H9 (cell line): ENCODE results near the gene LMX1A. TPM values are rescaled to one million over a fixed set of nuclear protein-coding genes. Genes with fewer than 3 reads are reported as not detected.

Experiments
- DNase-seq: peaks from one replicate; pipeline ENCODE4 v3.0.0-alpha.2; 2017
- H2AFZ ChIP-seq: one replicate; pipeline ENCODE4 v1.6.1; 2013; ENCODE audit warnings: mild to moderate bottlenecking, low read length, control low read depth, moderate library complexity
- H2AK5ac ChIP-seq: 2 replicates; pipeline ENCODE4 v1.6.1; 2013; ENCODE audit warnings: low read length, control low read depth, mixed read lengths; ENCODE audit not compliant: insufficient read length
- H2BK120ac ChIP-seq: one replicate; pipeline ENCODE4 v1.6.1; 2013; ENCODE audit warnings: low read depth, mild to moderate bottlenecking, low read length, control low read depth, inconsistent platforms; ENCODE audit not compliant: poor library complexity, severe bottlenecking
- H2BK12ac ChIP-seq: 2 replicates; pipeline ENCODE4 v1.6.1; 2013; ENCODE audit warnings: low read length, control low read depth, mixed read lengths, low read depth; ENCODE audit not compliant: insufficient read length
- H2BK15ac ChIP-seq: 2 replicates; pipeline ENCODE4 v1.6.1; 2013; ENCODE audit warnings: low read depth, low read length, control low read depth
- H2BK20ac ChIP-seq: one replicate; pipeline ENCODE4 v1.6.1; 2013; ENCODE audit warnings: low read depth, mild to moderate bottlenecking, low read length, control low read depth, inconsistent platforms; ENCODE audit not compliant: poor library complexity, severe bottlenecking
- H2BK5ac ChIP-seq: 2 replicates; pipeline ENCODE4 v1.6.1; 2013; ENCODE audit warnings: low read length, control low read depth, mixed read lengths; ENCODE audit not compliant: insufficient read length
- H3K14ac ChIP-seq: 2 replicates; pipeline ENCODE4 v1.6.1; 2013; ENCODE audit warnings: low read length, control low read depth; ENCODE audit not compliant: insufficient read depth
- H3K18ac ChIP-seq: 2 replicates; pipeline ENCODE4 v1.6.1; 2013; ENCODE audit warnings: low read depth, mild to moderate bottlenecking, mixed read lengths, low read length, control low read depth; ENCODE audit not compliant: insufficient read length
- H3K23ac ChIP-seq: 2 replicates; pipeline ENCODE4 v1.6.1; 2013; ENCODE audit warnings: low read length, control low read depth, mixed read lengths, low read depth; ENCODE audit not compliant: insufficient read length
- H3K23me2 ChIP-seq: 2 replicates; pipeline ENCODE4 v1.6.1; 2013; ENCODE audit warnings: low read depth, mild to moderate bottlenecking, mixed read lengths, low read length, control low read depth; ENCODE audit not compliant: insufficient read length, poor library complexity, severe bottlenecking
- H3K27ac ChIP-seq: 2 replicates; pipeline ENCODE4 v1.5.1; 2013; ENCODE audit warnings: low read length, control low read depth, mixed read lengths, low read depth; ENCODE audit not compliant: insufficient read length
- H3K27me3 ChIP-seq: 2 replicates; pipeline ENCODE4 v1.6.1; 2013; ENCODE audit warnings: low read length, control low read depth, inconsistent platforms; ENCODE audit not compliant: insufficient read depth
- H3K4ac ChIP-seq: 2 replicates; pipeline ENCODE4 v1.6.1; 2013; ENCODE audit warnings: low read depth, mild to moderate bottlenecking, control low read depth, inconsistent platforms, low read length, moderate library complexity
- H3K4me1 ChIP-seq: 2 replicates; pipeline ENCODE4 v1.6.1; 2013; ENCODE audit warnings: low read length, control low read depth, inconsistent platforms; ENCODE audit not compliant: insufficient read depth
- H3K4me2 ChIP-seq: 2 replicates; pipeline ENCODE4 v1.6.1; 2013; ENCODE audit warnings: low read length, control low read depth, mixed read lengths; ENCODE audit not compliant: insufficient read length, insufficient read depth
- H3K56ac ChIP-seq: 2 replicates; pipeline ENCODE4 v1.6.1; 2013; ENCODE audit warnings: low read depth, mild to moderate bottlenecking, mixed read lengths, low read length, control low read depth; ENCODE audit not compliant: insufficient read length
- H3K79me1 ChIP-seq: 2 replicates; pipeline ENCODE4 v1.6.1; 2013; ENCODE audit warnings: low read depth, mild to moderate bottlenecking, moderate library complexity, low read length, control low read depth, inconsistent platforms; ENCODE audit not compliant: insufficient read depth, poor library complexity, severe bottlenecking
- H3K79me2 ChIP-seq: 2 replicates; pipeline ENCODE4 v1.6.1; 2013; ENCODE audit warnings: low read length, control low read depth, inconsistent platforms; ENCODE audit not compliant: insufficient read depth
- H3K9ac ChIP-seq: 2 replicates; pipeline ENCODE4 v1.6.1; 2013; ENCODE audit warnings: low read length, control low read depth, mixed read lengths; ENCODE audit not compliant: insufficient read length; ENCODE audit errors: extremely low read depth
- H3K9me3 ChIP-seq: one replicate; pipeline ENCODE4 v1.6.1; 2013; ENCODE audit warnings: low read depth, low read length, inconsistent platforms; ENCODE audit not compliant: control insufficient read depth
- H3T11ph ChIP-seq: one replicate; pipeline ENCODE4 v1.6.1; 2013; ENCODE audit warnings: mild to moderate bottlenecking, low read length, control low read depth, inconsistent platforms
- H4K20me1 ChIP-seq: one replicate; pipeline ENCODE4 v1.6.1; 2013; ENCODE audit not compliant: control insufficient read depth, insufficient read length, insufficient read depth
- H4K5ac ChIP-seq: 2 replicates; pipeline ENCODE4 v1.6.1; 2013; ENCODE audit warnings: low read depth, mild to moderate bottlenecking, mixed read lengths, low read length, control low read depth; ENCODE audit not compliant: insufficient read length
- H4K8ac ChIP-seq: replicated peaks from 2 replicates; pipeline ENCODE4 v1.6.1; 2013; ENCODE audit warnings: low read length, control low read depth, mixed read lengths, low read depth; ENCODE audit not compliant: insufficient read length
- H4K91ac ChIP-seq: 2 replicates; pipeline ENCODE4 v1.6.1; 2013; ENCODE audit warnings: low read depth, mild to moderate bottlenecking, moderate library complexity, mixed read lengths, low read length, control low read depth; ENCODE audit not compliant: insufficient read length
- H3K27ac Mint-ChIP-seq, 3 experiments: 2 replicates in 2 of 3; 3 replicates in 1 of 3; pipeline ENCODE4 v1.8.0; 2020 to 2021; ENCODE audit warnings: mixed read lengths in 3 of 3, mild to moderate bottlenecking in 1 of 3, moderate library complexity in 1 of 3
- H3K27me3 Mint-ChIP-seq: 2 replicates; pipeline ENCODE4 v1.8.0; 2021; ENCODE audit warnings: low read depth, mild to moderate bottlenecking, moderate library complexity, mixed read lengths
- H3K36me3 Mint-ChIP-seq, 3 experiments: 2 replicates in 2 of 3; 3 replicates in 1 of 3; pipeline ENCODE4 v1.8.0; 2020 to 2021; ENCODE audit warnings: low read depth in 3 of 3, mixed read lengths in 3 of 3; ENCODE audit not compliant: insufficient read depth in 1 of 3
- H3K4me1 Mint-ChIP-seq, 2 experiments: 2 replicates each; pipeline ENCODE4 v1.8.0; 2020; ENCODE audit warnings: mixed read lengths in 2 of 2
- H3K4me3 Mint-ChIP-seq, 2 experiments: 2 replicates in 1 of 2; 3 replicates in 1 of 2; pipeline ENCODE4 v1.8.0; 2020 to 2021; ENCODE audit warnings: mild to moderate bottlenecking in 2 of 2, mixed read lengths in 2 of 2, moderate library complexity in 1 of 2
- H3K9me3 Mint-ChIP-seq, 2 experiments: 2 replicates in 1 of 2; 3 replicates in 1 of 2; pipeline ENCODE4 v1.8.0; 2020; ENCODE audit warnings: mild to moderate bottlenecking in 2 of 2, mixed read lengths in 2 of 2, moderate library complexity in 1 of 2
- WGBS: extraction: QIAGEN DNeasy Blood & Tissue Kit; methylation state at CpG from one replicate; pipeline ENCODE4 v1.1.7; 2013; ENCODE audit warnings: missing lambda C conversion rate, low lambda C conversion rate, mixed read lengths; ENCODE audit not compliant: insufficient read length; ENCODE audit errors: extremely low coverage; 5-methylcytosine and 5-hydroxymethylcytosine counted together
- total RNA-seq: library from RNA; stranded (reverse); gene quantifications from 2 replicates; pipeline ENCODE4 v1.2.1, GENCODE V29; 2021
- TF ChIP-seq, protein P1 (sequence below): fragments of 200-600 bp; sonication (generic); conservative IDR thresholded peaks from 3 replicates; pipeline ENCODE4 v1.8.0; 2021; ENCODE audit warnings: antibody characterized with exemption, mild to moderate bottlenecking

The LMX1A gene
- total RNA-seq, 1 experiment from 2014 or later: not detected

DNA sequence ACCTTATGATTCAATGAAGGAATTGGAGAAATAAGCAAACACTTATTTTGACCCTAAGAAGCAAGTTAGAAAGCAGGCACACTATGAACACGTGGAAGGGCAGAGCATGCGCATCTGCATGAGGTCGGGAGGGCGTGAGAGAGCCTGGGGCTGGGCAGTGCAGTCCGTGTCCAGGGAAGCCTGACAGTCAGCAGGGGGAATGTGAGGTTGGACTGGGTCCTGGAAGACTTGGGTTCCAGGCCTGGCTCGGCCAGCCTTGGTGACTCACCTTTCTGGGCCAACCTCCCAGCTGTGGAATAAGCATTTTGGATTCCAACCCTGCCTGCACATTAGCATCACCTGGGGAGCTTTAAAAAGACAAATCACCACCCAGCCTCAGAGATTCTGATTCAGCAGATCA is 26.6 kb upstream of the LMX1A start:
- Histone ChIP-seq H3T11ph (no peak overlapping the region), H3K79me2 (no peaks in the 10 kb centered on the region), H3K23me2 (no peaks in the 10 kb centered on the region), H3K9me3 (no peaks in the 10 kb centered on the region), H3K9ac (no peak overlapping the region), H3K27me3 (no peaks in the 10 kb centered on the region), H4K20me1 (no peaks in the 10 kb centered on the region), H3K4me2 (no peak overlapping the region), H2BK15ac (no peak overlapping the region), H3K23ac (no peak overlapping the region), H3K56ac (no peak overlapping the region), H2AK5ac (no peak overlapping the region), H3K79me1 (no peaks in the 10 kb centered on the region), H4K91ac (no peak overlapping the region), H3K27ac (no peak overlapping the region), H3K18ac (no peak overlapping the region), H3K14ac (no peak overlapping the region; the same call in 1 of the 2 replicates), H4K5ac (no peak overlapping the region), H2BK20ac (no peak overlapping the region), H2BK12ac (no peak overlapping the region), H2AFZ (no peak overlapping the region), H4K8ac (no peak overlapping the region), H3K4ac (no peak overlapping the region), H3K4me1 (no peaks in the 10 kb centered on the region), H2BK120ac (no peak overlapping the region), H2BK5ac (no peak overlapping the region)
- no peaks in the 10 kb centered on the region for H3K9me3 Mint-ChIP-seq
- no peak for DNase-seq
- no CpG with 5 or more reads among the region's 6 CpGs for WGBS
- H3K27ac Mint-ChIP-seq: no peak overlapping the region; a peak in 1 of 7 replicates
- TF ChIP-seq, protein P1, sequence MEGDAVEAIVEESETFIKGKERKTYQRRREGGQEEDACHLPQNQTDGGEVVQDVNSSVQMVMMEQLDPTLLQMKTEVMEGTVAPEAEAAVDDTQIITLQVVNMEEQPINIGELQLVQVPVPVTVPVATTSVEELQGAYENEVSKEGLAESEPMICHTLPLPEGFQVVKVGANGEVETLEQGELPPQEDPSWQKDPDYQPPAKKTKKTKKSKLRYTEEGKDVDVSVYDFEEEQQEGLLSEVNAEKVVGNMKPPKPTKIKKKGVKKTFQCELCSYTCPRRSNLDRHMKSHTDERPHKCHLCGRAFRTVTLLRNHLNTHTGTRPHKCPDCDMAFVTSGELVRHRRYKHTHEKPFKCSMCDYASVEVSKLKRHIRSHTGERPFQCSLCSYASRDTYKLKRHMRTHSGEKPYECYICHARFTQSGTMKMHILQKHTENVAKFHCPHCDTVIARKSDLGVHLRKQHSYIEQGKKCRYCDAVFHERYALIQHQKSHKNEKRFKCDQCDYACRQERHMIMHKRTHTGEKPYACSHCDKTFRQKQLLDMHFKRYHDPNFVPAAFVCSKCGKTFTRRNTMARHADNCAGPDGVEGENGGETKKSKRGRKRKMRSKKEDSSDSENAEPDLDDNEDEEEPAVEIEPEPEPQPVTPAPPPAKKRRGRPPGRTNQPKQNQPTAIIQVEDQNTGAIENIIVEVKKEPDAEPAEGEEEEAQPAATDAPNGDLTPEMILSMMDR: no peak
- peaks cover 66% of the 10 kb centered on the region for H3K27me3 Mint-ChIP-seq
- H3K4me1 Mint-ChIP-seq: peaks cover 4 to 9% of the 10 kb centered on the region in 2 experiments
- no peak overlapping the region for H3K4me3 Mint-ChIP-seq
- no peaks in the 10 kb centered on the region for H3K36me3 Mint-ChIP-seq
